ENCODE data around the gene LAMA3.
"Not testable (repeated sequence)": the region's sequence is repeated elsewhere in the genome, so short reads cannot be mapped to it uniquely, and the experiment has no call there.

LAMA3 gene

DNA sequence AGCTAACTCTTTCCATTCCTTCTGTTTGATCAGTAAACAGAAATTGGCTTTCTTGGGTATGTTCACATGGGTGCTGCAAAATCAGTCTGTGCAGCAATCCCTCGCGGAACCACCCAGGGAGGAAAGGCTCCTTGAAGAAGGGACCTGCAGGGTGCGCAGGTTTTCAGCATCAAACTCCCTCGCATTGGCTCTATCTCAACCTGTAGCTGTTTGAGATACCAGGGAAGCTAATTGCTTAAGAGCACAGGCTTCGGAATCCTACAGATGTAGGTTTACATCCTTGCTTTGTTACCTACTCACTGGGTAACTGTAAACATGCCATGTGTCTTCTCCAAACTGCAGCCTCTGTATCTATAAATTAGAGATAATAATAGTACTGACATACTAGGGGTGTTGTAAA lies 43.2 kb downstream of the LAMA3 start:
- DNase-seq (ENCODE audit: low read depth): no peak

DNA sequence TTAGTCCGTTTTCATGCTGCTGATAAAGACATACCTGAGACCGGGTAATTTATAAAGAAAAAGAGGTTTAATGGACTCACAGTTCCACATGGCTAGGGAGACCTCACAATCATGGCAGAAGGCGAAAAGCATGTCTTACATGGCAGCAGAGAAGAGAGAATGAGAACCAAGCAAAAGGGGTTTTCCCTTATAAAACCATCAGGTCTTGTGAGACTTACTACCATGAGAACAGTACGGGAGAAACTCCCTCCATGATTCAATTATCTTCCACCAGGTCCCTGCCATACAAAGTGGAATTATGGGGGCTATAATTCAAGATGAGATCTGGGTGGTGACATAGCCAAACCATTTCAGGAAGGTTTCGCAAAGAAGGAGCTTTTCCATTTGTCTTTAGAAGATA lies 44.0 kb downstream of the LAMA3 start:
- DNase-seq (ENCODE audit: low read depth): not testable (repeated sequence)

DNA sequence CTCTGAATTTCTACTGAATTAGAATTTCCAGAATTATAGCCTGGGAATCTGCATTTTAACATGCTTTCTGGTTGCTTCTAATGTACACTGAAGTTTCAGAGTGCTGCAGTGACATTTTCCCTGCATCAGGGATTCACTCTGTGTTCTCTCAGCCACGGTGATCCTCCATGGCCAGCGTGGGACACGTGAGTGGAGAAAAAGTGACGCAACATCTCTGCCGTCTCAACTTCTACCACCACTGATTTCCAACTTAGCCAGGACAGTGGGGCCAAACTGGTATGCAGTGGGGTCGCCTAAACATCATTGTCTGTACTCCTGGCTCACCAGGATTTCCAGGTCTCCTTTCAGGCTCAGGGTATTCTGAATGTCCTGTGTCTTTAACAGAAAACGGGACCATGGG lies 44.6 kb downstream of the LAMA3 start:
- DNase-seq (ENCODE audit: low read depth): no peak

DNA sequence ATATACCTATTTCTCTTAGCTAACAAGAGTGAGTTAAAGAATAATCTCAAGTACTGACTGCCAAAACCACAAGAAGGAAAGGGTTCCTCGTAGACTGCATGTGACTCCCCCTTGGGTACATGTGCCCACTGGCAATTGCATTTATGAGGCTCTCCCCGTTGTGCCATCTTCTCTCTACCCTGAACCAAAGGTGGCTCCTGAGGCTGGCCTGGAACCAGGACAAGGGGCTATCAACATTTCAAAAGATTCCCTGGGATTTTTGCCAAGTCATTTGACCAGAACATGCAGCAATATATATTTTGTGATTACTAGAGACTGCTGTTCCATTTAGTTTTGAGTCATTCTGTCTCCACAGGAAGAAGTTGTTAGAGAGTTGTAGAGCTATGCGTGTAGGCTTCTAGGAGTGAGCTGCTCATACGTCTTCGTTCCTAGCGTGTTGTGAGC lies 45.8 kb downstream of the LAMA3 start:
- no peak for DNase-seq (ENCODE audit: low read depth)

DNA sequence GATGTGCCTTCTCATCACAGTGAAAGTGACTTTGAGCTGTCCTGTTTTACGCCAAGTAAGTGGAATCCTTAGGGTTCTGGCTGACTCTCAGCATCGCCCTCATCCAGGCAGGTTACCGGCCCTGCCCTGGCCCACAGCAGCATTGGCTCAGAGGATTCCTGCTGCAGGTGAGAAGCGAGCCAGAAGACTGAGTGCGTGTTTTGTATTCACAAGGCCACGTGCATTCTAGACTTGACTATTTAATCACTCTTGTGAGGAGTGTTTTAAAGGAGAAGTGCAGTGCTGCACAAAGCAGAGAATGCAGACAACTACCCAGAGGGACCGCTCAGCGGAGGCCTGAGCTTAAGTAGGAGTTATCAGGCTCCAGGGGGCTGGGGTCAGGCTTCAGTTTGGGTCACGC lies 48.3 kb downstream of the LAMA3 start:
- DNase-seq (ENCODE audit: low read depth): no peak

DNA sequence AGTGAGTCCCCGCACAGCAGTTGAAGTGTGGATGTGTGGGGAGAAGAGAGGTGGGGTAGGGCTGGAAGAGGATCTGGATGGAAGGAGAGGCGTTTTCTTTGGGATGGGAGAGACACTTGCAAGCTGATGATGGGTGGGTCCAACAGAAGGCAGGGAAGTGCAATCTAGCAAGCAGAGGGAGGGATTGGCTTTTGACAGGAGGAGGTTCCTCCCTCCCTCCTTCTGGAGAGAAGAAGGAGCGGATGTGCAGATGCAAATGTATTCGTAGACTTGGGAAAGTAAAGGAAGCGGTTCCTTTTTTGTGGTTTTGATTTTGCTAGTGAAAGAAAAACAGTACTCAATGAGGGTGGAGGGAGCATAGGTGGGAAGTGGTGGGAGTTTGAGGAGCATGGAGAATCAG lies 48.9 kb downstream of the LAMA3 start:
- no peak for DNase-seq (ENCODE audit: low read depth)

DNA sequence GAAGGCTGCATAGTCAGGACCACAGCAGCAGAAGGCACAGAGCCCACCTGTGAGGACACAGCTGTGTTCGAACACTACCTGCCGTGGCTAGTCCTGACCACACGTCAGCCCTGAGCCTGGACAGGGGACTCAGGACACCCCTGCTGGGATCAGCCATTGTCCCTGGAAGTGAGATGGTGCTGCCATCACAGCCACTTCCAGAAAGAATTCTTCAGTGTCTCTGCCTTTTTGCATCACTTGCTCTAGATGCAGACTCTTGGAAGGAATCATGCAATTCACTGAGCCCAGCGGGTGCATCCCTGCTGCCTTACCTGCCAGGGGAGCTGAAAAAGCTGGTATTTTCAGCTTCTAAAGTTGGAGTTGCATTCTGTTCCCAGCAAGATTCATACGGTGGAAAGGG lies 49.3 kb downstream of the LAMA3 start:
- DNase-seq (ENCODE audit: low read depth): no peak

DNA sequence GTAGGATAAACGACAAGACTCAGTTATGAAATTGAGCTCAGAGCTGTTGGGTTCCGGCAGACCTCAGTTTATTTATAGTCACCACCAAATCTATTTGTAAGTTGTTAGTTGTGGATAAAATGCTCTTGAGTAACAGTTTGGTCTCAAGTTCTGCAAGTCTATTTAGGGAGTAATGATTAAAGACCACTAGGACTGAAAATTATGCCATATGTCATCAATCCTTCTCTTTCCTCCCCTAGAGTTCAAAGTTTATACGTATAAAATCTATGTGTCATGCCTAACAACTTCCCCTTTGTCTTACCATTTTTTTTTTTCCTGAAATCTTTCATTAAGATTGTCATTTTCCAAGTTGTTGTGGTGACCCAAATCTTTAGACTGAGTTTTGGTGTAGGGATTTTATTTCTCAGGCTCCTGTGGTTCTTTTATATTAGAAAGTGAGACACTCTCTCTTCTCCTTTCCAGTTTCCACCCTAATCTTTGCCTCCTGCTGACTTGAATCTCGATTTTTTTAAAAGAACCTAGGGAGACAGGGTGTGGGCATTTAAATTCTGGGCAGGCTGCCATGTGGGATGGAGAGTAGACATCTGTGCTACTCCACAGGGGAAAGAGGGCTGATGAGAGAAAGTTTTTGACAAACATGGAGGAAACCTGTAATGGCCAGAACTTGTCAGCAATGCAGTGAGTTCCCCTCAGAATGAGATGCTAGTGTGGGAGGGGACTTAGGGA lies 51.0 kb downstream of the LAMA3 start:
- DNase-seq (ENCODE audit: low read depth): no peak

DNA sequence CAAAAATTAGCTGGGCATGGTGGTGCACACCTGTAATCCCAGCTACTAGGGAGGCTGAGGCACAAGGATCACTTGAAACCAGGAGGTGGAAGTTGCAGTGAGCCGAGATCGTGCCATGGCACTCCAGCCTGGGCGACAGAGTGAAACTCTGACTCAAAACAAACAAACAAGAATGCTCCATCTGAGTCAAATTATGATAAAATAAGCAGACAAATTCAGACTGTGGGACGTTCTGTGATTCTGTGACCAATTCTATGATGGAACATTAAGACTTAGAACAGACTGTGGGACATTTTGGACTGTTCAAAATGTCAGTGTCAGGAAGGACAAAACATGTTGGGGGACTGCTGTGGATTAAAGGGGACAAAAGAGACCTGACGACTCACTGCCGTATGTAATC lies 52.7 kb downstream of the LAMA3 start:
- not testable (repeated sequence) for DNase-seq (ENCODE audit: low read depth)

DNA sequence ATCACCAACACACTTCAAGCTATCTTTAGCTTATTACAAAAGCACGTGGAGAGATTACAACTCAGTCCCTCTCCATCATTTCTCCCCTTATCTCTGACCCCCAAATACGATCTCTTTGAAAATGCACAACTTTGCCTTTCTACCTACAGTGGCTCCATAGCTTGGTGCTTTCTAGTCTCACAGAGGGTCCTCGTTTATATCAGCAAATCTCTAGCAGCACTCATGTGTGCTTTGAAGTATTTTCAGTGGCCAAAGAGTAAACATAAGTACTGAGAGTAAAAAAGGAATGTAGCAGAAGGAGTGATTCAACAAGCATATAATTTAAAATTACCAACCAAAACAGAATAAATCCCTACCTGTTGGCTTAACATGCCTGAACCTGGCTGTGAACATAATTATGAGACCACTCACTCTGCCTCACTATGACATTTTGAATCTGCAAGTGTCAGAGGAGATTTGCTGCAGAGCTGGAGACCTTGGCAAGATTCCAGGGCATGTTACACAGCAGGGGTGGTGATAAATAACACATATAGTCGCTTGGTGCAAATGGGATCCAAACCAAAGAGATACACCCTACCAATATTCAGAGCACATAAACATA lies 54.6 kb downstream of the LAMA3 start:
- no peak for DNase-seq (ENCODE audit: low read depth)

DNA sequence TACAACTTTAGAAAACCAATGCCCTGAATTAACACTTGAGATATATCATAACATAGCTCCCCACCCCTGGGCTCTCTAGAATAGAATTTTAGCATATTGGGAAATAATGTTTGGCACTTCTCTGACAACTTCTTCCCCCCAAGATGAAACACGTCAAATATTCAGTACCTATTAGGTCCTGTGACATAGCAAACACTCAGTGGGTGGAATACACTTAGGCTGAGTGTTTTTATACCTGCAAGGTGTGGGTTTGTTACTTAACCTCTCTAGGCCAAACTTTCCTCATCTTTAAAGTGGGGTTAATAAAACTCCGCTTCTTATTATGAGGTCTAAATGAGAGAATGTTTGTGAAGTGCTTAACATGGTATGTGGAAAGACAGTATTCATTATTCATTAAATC lies 56.1 kb downstream of the LAMA3 start:
- no peak for DNase-seq (ENCODE audit: low read depth)

DNA sequence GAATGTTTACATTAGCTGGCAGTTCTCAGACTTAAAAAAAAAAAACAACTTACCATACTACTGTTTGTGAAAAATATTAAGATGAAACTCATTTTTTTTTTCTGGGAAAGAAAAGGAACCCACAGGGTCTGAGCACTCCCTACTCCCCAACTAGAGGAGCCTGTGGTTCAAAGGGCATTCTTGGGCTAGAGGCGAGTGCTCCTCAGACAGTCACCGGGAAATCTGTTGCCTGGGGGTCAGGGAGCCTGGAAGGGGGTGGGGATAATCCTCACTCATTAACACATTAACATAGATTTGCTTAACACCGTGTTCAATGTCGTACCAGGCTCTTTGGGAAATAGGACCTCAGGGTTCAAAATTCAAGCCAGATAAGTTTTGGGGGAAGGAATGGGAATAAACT lies 57.6 kb downstream of the LAMA3 start:
- DNase-seq (ENCODE audit: low read depth): no peak

DNA sequence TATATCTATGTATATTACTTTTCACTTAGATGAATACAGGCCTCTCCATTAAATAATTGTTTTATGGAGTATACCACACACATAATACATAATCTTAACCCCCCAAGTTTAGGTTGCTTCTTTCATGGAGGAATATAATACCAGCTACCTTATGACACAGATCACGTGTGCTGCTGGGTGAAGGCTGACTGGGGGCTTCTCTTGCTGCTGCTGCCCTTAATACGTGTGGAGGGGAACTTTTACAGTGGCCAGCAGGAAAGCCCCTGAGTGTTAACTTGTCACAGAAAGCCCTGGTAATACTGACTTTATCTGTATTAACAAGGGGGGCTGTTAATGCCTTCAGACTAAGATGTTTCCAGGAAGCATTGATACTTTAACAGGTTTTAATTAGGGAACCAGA lies 63.1 kb downstream of the LAMA3 start:
- no peak for DNase-seq (ENCODE audit: low read depth)

DNA sequence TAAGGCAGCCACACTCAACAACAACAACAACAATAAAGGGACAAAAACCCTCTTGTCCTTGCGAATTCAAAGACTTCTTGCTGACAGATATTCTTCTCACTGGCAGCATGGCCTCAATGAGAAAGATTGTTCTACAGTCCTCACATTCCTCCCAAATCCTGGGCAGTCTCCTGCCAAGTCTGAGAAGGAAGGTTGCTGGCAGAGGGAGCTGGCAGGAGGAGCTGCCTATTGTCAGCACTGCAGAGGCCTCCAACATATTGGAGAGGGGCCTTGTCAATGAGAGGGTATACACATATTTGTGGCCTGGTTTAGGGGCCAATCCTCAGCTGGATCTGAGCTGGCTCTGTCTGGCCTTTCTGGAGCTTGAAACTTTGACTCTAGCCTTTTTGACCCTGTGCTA lies 63.5 kb downstream of the LAMA3 start:
- DNase-seq (ENCODE audit: low read depth): no peak

DNA sequence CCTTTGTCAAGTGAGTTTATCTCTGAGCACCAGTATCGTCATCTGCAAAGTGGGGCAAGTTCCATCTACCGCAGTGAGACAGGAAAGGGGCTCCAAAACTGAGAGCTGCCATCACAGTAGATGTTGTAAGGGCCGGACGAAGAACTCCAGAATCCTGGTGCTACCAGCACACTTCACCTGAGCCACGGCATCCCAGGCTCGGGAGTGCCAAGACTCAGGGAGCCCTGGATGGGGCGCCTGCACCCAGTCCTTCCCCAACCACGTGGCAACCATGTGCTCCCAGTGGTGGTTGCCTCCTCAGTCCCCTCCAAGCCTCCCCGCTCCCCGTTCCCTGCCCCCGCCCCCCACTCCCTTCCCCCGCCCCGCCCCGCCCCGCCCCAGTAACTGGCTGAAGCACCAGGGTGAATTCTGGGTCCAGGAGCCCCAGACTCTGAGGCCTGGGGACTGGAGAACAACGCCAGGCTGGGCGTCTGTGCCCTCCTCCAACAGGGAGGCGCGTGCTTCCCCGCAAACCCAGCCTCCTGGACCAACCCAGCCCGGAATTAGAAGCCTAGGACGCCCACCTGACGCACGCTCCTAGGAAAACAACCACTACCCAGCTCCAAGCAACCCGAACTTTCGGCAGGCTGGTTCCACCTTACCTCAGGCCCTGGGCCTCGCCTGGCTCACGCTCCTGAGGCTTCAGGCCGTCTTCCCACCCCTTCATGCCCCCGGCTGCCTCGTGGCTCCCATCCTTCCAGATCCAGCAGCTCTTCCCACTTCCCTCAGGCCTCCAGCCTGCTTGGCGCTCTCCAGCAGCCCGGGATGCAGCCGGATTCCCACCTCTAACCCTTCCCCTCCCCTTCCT lies 67.6 kb downstream of the LAMA3 start:
- no peak for DNase-seq (ENCODE audit: low read depth)

DNA sequence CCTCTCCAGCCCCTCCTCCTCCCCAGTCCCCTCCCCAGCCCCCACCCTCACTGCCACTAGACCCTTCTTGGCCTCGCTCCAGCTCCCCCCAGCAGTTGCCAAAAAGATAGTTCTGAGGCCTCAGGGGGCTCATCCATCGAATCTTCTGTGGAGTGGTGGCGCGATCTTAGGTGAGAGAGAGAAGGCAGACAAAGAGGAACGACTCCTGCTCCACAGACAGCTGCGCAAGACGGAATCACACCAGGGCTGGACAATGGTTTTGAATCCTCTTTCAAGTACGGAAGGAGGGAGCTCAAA lies 68.1 kb downstream of the LAMA3 start:
- DNase-seq (ENCODE audit: low read depth): no peak

DNA sequence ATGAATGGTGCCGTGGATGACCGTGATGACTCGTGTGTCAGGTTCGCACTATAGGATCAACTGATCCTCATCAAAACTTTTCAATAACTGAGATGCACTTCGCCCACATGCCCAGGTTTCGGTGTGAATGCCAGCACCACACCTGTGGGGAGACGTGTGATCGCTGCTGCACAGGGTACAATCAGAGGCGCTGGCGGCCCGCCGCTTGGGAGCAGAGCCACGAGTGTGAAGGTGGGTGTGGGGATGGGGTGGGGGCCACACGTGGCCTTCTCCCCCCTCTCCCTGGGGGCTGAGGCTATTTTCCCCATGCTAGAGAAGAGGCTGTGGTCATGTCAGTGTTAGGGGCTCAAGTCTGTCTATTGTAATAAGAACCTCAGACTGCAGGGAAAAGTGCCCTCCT lies 69.0 kb downstream of the LAMA3 start:
- no peak for DNase-seq (ENCODE audit: low read depth)

DNA sequence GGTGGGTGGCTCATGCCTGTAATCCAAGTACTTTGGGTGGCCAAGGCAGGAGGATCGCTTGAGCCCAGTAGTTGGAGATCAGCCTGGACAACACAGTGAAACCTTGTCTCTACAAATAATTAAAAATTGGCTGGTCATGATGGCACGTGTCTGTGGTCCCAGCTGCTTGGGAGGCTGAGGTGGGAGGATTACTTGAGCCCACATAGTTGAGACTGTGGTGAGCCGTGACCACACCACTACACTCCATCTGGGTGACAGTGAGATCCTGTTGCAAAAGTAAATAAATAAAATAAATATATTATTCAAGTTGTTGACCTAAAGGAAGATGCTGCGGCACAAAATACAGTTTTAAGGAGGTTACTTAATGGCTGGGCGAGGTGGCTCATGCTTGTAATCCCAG lies 72.7 kb downstream of the LAMA3 start:
- DNase-seq (ENCODE audit: low read depth): no peak

DNA sequence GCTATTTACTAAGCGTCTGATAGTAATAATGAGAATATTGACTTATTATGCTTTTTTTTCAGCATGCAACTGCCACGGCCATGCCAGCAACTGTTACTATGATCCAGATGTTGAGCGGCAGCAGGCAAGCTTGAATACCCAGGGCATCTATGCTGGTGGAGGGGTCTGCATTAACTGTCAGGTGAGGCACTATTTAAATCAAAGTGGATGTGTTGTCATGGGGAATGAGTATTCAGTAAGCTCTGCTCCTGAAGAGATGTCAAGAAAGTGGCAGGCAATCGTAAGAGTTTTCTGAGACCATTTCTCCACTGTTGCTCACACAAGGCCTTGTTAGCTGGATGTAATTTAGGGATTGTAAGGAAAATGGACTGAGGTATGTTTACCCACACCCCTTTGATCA lies 74.1 kb downstream of the LAMA3 start:
- no peak for DNase-seq (ENCODE audit: low read depth)

DNA sequence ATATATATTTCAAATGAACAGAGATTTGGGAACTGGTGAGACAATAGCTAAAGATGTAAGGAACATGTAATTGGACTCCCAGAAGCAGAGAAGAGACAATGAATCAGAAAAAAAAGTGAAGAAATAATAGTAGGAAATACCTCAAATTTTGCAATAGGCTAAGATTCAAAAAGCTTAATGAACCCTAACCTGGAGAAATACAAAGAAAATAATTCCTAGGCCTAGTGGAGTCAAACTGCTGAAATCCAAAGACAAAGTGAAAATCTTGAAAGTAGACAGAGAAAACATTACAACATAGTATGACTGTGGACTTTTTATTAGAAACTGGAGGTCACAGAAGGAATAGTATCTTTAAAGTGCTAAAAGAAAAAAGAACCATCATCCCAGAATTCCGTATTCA lies 76.7 kb downstream of the LAMA3 start:
- no peak for DNase-seq (ENCODE audit: low read depth)

DNA sequence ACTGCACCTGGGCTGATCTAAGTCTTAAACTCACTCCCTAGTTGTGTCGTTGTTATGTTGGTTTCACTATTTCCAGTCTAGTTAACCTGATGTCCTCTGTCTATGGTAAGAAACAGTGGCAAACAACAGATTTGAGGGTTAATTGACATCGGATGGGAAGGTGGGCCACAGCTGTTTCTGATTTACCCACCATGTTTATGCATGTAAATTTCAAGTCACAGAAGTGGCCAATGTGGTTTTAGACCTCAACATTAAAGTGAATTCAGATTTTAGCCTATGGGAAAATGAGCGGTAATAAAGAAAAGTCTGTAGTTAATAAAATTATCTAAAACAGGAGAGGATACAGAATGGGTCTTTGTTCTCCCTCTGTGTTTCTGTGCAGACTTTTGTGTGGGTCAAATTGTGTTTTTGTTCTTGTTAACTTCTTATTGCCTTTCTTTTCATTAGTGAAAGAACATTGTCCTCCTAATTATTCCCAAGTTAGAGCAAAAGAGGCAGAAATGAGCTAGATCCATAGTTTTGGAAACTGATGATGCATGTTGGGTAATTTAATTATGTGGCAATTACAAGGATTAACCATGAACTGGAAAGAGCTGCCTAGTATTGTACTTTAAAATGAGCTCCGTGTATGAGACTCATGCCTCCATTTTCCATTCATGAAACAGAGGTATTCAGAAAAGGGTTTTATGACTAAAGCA lies 83.2 kb downstream of the LAMA3 start:
- no peak for DNase-seq (ENCODE audit: low read depth)

DNA sequence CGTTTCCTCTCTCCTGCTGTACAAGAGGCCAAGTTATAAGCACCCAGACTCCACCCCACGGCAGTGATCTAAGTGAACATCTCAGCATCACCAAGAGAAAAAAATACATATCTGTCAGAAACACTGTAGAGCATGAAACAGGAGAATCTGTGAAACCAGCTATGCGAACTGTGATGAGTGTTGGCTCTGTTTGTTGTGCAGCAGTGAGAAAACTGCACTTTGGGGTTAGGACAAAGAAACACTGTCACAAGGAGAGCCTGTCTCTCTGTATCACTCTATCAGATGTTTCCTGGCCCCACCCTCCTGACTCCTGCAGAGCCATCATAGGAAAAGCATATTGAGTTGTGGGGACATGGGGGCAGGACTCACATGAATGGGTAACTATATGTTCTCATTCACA lies 87.1 kb downstream of the LAMA3 start:
- no peak for DNase-seq (ENCODE audit: low read depth)

DNA sequence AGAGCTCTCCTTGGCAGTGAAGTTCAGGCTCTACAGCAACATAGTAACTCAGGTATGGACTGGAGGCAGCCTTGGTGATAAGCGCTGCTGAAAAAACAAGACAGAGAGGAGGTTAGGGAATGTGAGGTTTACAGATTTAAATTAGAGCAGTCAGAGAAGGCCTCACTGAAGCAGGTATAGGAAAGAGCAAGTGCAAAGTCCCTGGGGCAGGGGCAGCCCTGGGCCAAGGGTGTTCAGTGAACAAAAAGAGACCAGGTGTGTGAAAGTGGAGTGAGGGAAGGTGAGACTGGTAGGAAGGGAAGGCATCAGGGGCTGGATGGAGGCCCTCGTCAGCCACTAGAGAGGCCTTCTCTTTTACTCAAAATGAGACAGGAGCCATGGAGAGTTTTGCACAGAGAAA lies 89.6 kb downstream of the LAMA3 start:
- no peak for DNase-seq (ENCODE audit: low read depth)

All from stimulated activated CD8-positive, alpha-beta memory T cell treated with anti-CD3 and anti-CD28 coated beads, Interleukin-15, amount 100 ng/mL, for 24 hours (primary cell).